Non-pigmented ciliary epithelial cell (primary cell): Measurements from ENCODE around the gene PPP1R1B.

Experiments used
- DNase-seq: peaks from one replicate; pipeline ENCODE4 v3.0.0-alpha.2; 2010; ENCODE audit warnings: low read depth

Gene PPP1R1B

GRCh38 chr17:39684369-39685192, 57.8 kb downstream of the PPP1R1B start:
- no peak for DNase-seq
